OCI-LY1 (cell line): ENCODE results near the gene TSPAN8.

ENCODE experiments used
- H2AFZ ChIP-seq: fragments of 200-600 bp; sonication (generic), shearing (Covaris generic); 2 replicates; pipeline ENCODE4 v1.6.0; 2014; ENCODE audit warnings: antibody characterized with exemption, mild to moderate bottlenecking, low read length
- H3F3A ChIP-seq: fragments of 200-600 bp; sonication (generic), shearing (Covaris generic); 2 replicates; pipeline ENCODE4 v1.6.0; 2014; ENCODE audit warnings: mild to moderate bottlenecking, antibody characterized with exemption, low read length, moderate library complexity; ENCODE audit not compliant: insufficient read depth
- H3K27ac ChIP-seq: fragments of 200-600 bp; sonication (generic); 2 replicates; pipeline ENCODE4 v1.5.1; 2014; ENCODE audit warnings: low read length, mixed run types, mild to moderate bottlenecking, low read depth; ENCODE audit not compliant: poor library complexity, severe bottlenecking
- H3K27me3 ChIP-seq: fragments of 200-600 bp; sonication (generic); 2 replicates; pipeline ENCODE4 v1.6.0; 2014; ENCODE audit warnings: antibody characterized with exemption, mild to moderate bottlenecking, low read length, moderate library complexity; ENCODE audit not compliant: insufficient read depth
- H3K36me3 ChIP-seq: fragments of 200-600 bp; sonication (generic); 2 replicates; pipeline ENCODE4 v1.6.1; 2014; ENCODE audit warnings: mild to moderate bottlenecking, antibody characterized with exemption, low read length, moderate library complexity, mixed read lengths; ENCODE audit not compliant: insufficient read depth
- H3K4me1 ChIP-seq: fragments of 200-600 bp; sonication (generic); 2 replicates; pipeline ENCODE4 v1.5.1; 2014; ENCODE audit warnings: mild to moderate bottlenecking, low read length, moderate library complexity; ENCODE audit not compliant: insufficient read depth, severe bottlenecking
- H3K4me2 ChIP-seq: fragments of 200-600 bp; sonication (generic), shearing (Covaris generic); 2 replicates; pipeline ENCODE4 v1.6.1; 2014; ENCODE audit warnings: low read length
- H3K4me3 ChIP-seq: fragments of 200-600 bp; sonication (generic); 2 replicates; pipeline ENCODE4 v1.5.1; 2014; ENCODE audit warnings: low read length, low read depth, mild to moderate bottlenecking, mixed read lengths; ENCODE audit not compliant: poor library complexity, severe bottlenecking
- H3K79me2 ChIP-seq: fragments of 200-600 bp; shearing (Covaris generic); 2 replicates; pipeline ENCODE4 v1.6.1; 2016; ENCODE audit warnings: mixed run types, low read length, mixed read lengths; ENCODE audit not compliant: insufficient read depth
- H3K9ac ChIP-seq: fragments of 200-600 bp; sonication (generic), shearing (Covaris generic); 2 replicates; pipeline ENCODE4 v1.6.1; 2014; ENCODE audit warnings: mild to moderate bottlenecking, low read length, mixed read lengths
- H3K9me2 ChIP-seq: fragments of 200-600 bp; sonication (generic), shearing (Covaris generic); 2 replicates; pipeline ENCODE4 v1.6.1; 2014; ENCODE audit warnings: low read depth, mild to moderate bottlenecking, low read length, mixed read lengths
- H3K9me3 ChIP-seq: fragments of 200-600 bp; shearing (Covaris generic); 2 replicates; pipeline ENCODE4 v1.6.1; 2014; ENCODE audit warnings: low read length, mixed read lengths
- H4K20me1 ChIP-seq: fragments of 200-600 bp; sonication (generic), shearing (Covaris generic); 2 replicates; pipeline ENCODE4 v1.6.0; 2016; ENCODE audit warnings: mild to moderate bottlenecking, low read length; ENCODE audit not compliant: insufficient read depth
- EZH2 ChIP-seq: fragments of 200-600 bp; sonication (generic), shearing (Covaris generic); IDR thresholded peaks from 2 replicates; pipeline ENCODE4 v1.8.0; 2017; ENCODE audit warnings: borderline replicate concordance, mixed run types, mild to moderate bottlenecking, antibody characterized with exemption, low read length, moderate library complexity, mixed read lengths
- TF ChIP-seq, protein P1 (sequence below): fragments of 200-600 bp; sonication (generic), shearing (Covaris generic); IDR thresholded peaks from 2 replicates; pipeline ENCODE4 v1.5.1; 2017; ENCODE audit warnings: mild to moderate bottlenecking, antibody characterized with exemption, low read length, moderate library complexity, mixed read lengths

The TSPAN8 gene

DNA sequence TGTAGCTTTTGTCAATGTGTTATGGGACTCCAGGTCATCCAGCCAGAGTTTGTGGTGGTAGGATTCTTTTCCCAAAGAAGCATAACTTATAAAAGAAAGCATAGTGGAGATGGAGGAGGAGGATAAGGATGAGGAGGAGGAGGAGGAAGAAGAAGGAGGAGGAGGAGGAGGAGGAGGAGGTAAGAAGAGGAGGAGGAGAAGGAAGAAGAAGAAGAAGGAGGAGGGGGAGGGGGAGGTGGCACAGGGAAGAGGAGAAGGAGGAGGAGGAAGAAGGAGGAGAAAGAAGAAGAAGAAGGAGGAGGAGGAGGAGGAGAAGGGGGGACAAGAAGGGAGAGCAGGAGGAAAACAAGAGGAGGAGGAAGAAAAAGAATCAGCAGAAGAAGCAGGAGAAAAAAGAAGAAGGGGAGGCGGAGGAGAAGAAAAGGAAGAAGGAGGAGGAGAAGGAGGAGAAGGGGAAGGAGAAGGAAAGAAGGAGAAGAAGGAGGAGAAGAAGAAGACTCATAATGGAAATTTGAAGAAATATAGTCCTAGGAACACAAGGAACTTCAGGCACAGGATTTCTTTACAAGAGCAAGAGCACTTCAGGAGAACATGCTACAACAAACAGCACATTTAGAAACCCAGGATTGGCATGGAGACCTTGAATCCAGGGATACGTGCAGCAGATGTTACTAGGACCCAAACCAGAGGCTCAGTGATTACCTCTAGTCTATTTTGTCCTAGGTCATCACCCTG is 22.6 kb downstream of the TSPAN8 start:
- no peak overlapping the region for H3K4me3 ChIP-seq
- H3K27me3 ChIP-seq: no peaks in the 10 kb centered on the region
- H3K4me2 ChIP-seq: no peak overlapping the region
- no peaks in the 10 kb centered on the region for H3K36me3 ChIP-seq
- no peak overlapping the region for H3K27ac ChIP-seq
- no peaks in the 10 kb centered on the region for H3F3A ChIP-seq
- H2AFZ ChIP-seq: no peak overlapping the region
- no peaks in the 10 kb centered on the region for H3K4me1 ChIP-seq
- H3K9me2 ChIP-seq: no peaks in the 10 kb centered on the region
- no peaks in the 10 kb centered on the region for H3K9me3 ChIP-seq
- TF ChIP-seq, protein P1, sequence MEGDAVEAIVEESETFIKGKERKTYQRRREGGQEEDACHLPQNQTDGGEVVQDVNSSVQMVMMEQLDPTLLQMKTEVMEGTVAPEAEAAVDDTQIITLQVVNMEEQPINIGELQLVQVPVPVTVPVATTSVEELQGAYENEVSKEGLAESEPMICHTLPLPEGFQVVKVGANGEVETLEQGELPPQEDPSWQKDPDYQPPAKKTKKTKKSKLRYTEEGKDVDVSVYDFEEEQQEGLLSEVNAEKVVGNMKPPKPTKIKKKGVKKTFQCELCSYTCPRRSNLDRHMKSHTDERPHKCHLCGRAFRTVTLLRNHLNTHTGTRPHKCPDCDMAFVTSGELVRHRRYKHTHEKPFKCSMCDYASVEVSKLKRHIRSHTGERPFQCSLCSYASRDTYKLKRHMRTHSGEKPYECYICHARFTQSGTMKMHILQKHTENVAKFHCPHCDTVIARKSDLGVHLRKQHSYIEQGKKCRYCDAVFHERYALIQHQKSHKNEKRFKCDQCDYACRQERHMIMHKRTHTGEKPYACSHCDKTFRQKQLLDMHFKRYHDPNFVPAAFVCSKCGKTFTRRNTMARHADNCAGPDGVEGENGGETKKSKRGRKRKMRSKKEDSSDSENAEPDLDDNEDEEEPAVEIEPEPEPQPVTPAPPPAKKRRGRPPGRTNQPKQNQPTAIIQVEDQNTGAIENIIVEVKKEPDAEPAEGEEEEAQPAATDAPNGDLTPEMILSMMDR: no peak
- no peak for TF ChIP-seq EZH2
- H3K9ac ChIP-seq: no peak overlapping the region
- no peaks in the 10 kb centered on the region for H3K79me2 ChIP-seq
- H4K20me1 ChIP-seq: no peaks in the 10 kb centered on the region

- no peak overlapping the region for H3K4me2 ChIP-seq
- H3K27ac ChIP-seq: no peak overlapping the region
- no peaks in the 10 kb centered on the region for H3K4me1 ChIP-seq
- H3F3A ChIP-seq: no peaks in the 10 kb centered on the region
- H3K27me3 ChIP-seq: no peaks in the 10 kb centered on the region
- H3K9me3 ChIP-seq: no peaks in the 10 kb centered on the region
- TF ChIP-seq, protein P1: no peak
- TF ChIP-seq EZH2: no peak
- no peak overlapping the region for H3K4me3 ChIP-seq
- H2AFZ ChIP-seq: no peak overlapping the region
- no peaks in the 10 kb centered on the region for H3K79me2 ChIP-seq
- no peaks in the 10 kb centered on the region for H4K20me1 ChIP-seq
- H3K9me2 ChIP-seq: no peaks in the 10 kb centered on the region
- no peak overlapping the region for H3K9ac ChIP-seq
- no peaks in the 10 kb centered on the region for H3K36me3 ChIP-seq
Measured at GRCh38 chr12:71134405-71134804, 23.4 kb downstream of the TSPAN8 start.

DNA sequence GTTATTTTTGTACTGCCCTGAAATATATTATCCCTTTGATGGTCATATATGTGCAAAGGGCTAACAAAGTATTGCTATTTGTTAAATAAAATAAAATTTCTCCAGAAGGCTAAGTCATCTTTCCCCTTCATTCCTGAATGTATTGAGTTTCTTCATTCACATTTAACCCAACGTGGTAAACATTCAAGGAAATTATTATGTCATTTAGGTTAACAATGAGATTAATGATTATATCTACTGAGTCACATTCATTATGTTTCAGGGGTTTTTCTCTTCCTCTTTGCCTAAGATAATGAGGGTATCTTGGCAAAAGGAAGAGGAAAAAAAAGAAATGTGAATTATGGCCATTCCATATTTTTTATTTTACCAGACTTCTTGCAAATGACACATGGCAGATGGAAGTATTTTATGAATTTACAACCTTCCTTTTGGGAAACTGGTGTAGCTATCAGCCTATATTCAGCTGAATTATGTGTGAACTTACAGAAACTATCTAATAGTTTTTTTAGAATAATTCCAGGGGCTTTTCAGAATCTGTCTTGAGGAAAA is 27.2 kb downstream of the TSPAN8 start:
- Histone ChIP-seq H2AFZ (no peak overlapping the region), H3K27me3 (no peaks in the 10 kb centered on the region), H3K36me3 (no peaks in the 10 kb centered on the region), H3F3A (no peaks in the 10 kb centered on the region), H4K20me1 (no peaks in the 10 kb centered on the region), H3K9ac (no peak overlapping the region), H3K27ac (no peak overlapping the region), H3K4me1 (no peaks in the 10 kb centered on the region), H3K9me3 (no peaks in the 10 kb centered on the region), H3K9me2 (no peaks in the 10 kb centered on the region), H3K4me2 (no peak overlapping the region), H3K79me2 (no peaks in the 10 kb centered on the region), H3K4me3 (no peak overlapping the region)
- TF ChIP-seq, protein P1: no peak
- TF ChIP-seq EZH2: no peak
